HepG2 (cell line): Measurements from ENCODE around the gene UBALD1. TPM values are rescaled to one million over a fixed set of nuclear protein-coding genes. Genes with fewer than 3 reads are reported as not detected.
A peak's percentile ranks its signal among the peaks of the same experiment; 100 is the strongest.

ENCODE experiments used
- BHLHE40 ChIP-seq: IDR thresholded peaks from 2 replicates; pipeline ENCODE4 v1.6.1; 2011; ENCODE audit warnings: low read length, improper control_type of control experiment
- ESRRA ChIP-seq: sonication (generic); formaldehyde crosslinking; IDR thresholded peaks from 2 replicates; pipeline ENCODE4 v1.5.1; 2020; ENCODE audit warnings: mild to moderate bottlenecking, low read depth, missing genetic modification reagents
- GTF2F1 ChIP-seq: fragments of 150-350 bp; IDR thresholded peaks from 2 replicates; pipeline ENCODE4 v1.6.1; 2014; ENCODE audit warnings: low read length
- GZF1 ChIP-seq: sonication (generic); formaldehyde crosslinking; IDR thresholded peaks from 2 replicates; pipeline ENCODE4 v1.5.1; 2020; ENCODE audit warnings: mild to moderate bottlenecking, missing genetic modification reagents
- HES4 ChIP-seq: sonication (generic); formaldehyde crosslinking; IDR thresholded peaks from 2 replicates; pipeline ENCODE4 v1.9.0; 2021; ENCODE audit warnings: mild to moderate bottlenecking, missing genetic modification reagents, borderline replicate concordance
- IRF2 ChIP-seq: IDR thresholded peaks from 2 replicates; pipeline ENCODE4 v1.6.1; 2018; ENCODE audit warnings: missing genetic modification reagents, missing compliant biosample characterization
- NR3C1 ChIP-seq: sonication (generic); formaldehyde crosslinking; IDR thresholded peaks from 2 replicates; pipeline ENCODE4 v1.4.0; 2020; ENCODE audit warnings: missing genetic modification reagents
- PRPF4 ChIP-seq: fragments of 200-400 bp; formaldehyde crosslinking; IDR thresholded peaks from 2 replicates; pipeline ENCODE4 v1.6.1; 2016; ENCODE audit warnings: low read length, low read depth; ENCODE audit not compliant: poor library complexity, severe bottlenecking
- THAP11 ChIP-seq: IDR thresholded peaks from 2 replicates; pipeline ENCODE4 v1.6.1; 2016; ENCODE audit warnings: missing biosample characterization, missing genetic modification reagents
- ZBTB2 ChIP-seq: sonication (generic); formaldehyde crosslinking; IDR thresholded peaks from 2 replicates; pipeline ENCODE4 v1.8.0; 2022; ENCODE audit warnings: low read depth, missing genetic modification reagents
- ZBTB25 ChIP-seq: IDR thresholded peaks from 2 replicates; pipeline ENCODE4 v1.6.1; 2018; ENCODE audit warnings: missing genetic modification reagents
- ZNF264 ChIP-seq: sonication (generic); formaldehyde crosslinking; IDR thresholded peaks from 2 replicates; pipeline ENCODE4 v1.4.0; 2020; ENCODE audit warnings: missing genetic modification reagents
- ZNF326 ChIP-seq: sonication (generic); formaldehyde crosslinking; IDR thresholded peaks from 2 replicates; pipeline ENCODE4 v1.4.0; 2020; ENCODE audit warnings: missing genetic modification reagents, borderline replicate concordance
- ZNF335 ChIP-seq: sonication (generic); formaldehyde crosslinking; IDR thresholded peaks from 2 replicates; pipeline ENCODE4 v1.4.0; 2020; ENCODE audit warnings: missing genetic modification reagents
- ZNF501 ChIP-seq: sonication (generic); formaldehyde crosslinking; IDR thresholded peaks from 2 replicates; pipeline ENCODE4 v1.5.1; 2020; ENCODE audit warnings: mild to moderate bottlenecking, moderate library complexity, missing genetic modification reagents
- ZNF547 ChIP-seq: sonication (generic); formaldehyde crosslinking; IDR thresholded peaks from 2 replicates; pipeline ENCODE4 v1.5.1; 2020; ENCODE audit warnings: mild to moderate bottlenecking, missing genetic modification reagents
- ZNF598 ChIP-seq: sonication (generic); formaldehyde crosslinking; IDR thresholded peaks from 2 replicates; pipeline ENCODE4 v1.5.1; 2020; ENCODE audit warnings: mild to moderate bottlenecking, missing genetic modification reagents, borderline replicate concordance
- ZNF605 ChIP-seq: sonication (generic); formaldehyde crosslinking; IDR thresholded peaks from 2 replicates; pipeline ENCODE4 v1.8.0; 2022; ENCODE audit warnings: mild to moderate bottlenecking, missing genetic modification reagents
- ZNF704 ChIP-seq: sonication (generic); formaldehyde crosslinking; IDR thresholded peaks from 2 replicates; pipeline ENCODE4 v1.8.1; 2023; ENCODE audit warnings: mild to moderate bottlenecking, inconsistent platforms, moderate library complexity, missing genetic modification reagents, borderline replicate concordance
- ZNF772 ChIP-seq: sonication (generic); formaldehyde crosslinking; IDR thresholded peaks from 2 replicates; pipeline ENCODE4 v1.5.0; 2020; ENCODE audit warnings: mild to moderate bottlenecking, missing genetic modification reagents
- polyA plus RNA-seq, 8 experiments: library from polyadenylated mRNA; depleted of rRNA in 3 of 8; stranded (reverse) in 7 of 8; unstranded in 1 of 8; fragments of >200 nt; fragmentation: Illumina TruSeq in 4 of 8; extraction: Trizol in 4 of 8; gene quantifications; 2 replicates each; pipeline versions ENCODE4 v1.2.1 to v1.2.3, GENCODE V29; 2011 to 2016; ENCODE audit warnings: low read depth in 4 of 8, missing spikeins in 1 of 8, mixed read lengths in 1 of 8; ENCODE audit not compliant: insufficient read depth in 1 of 8
- total RNA-seq, 5 experiments: library from RNA; depleted of rRNA; stranded (reverse); fragments of >200 nt; fragmentation: Illumina TruSeq; extraction: Trizol; gene quantifications; 2 replicates each; pipeline ENCODE4 v1.2.3, GENCODE V29; 2016; ENCODE audit warnings: low read depth in 1 of 5
- TF ChIP-seq, protein P1 (sequence below): sonication (generic); formaldehyde crosslinking; IDR thresholded peaks from 2 replicates; pipeline ENCODE4 v1.5.0; 2020; ENCODE audit warnings: missing genetic modification reagents
- TF ChIP-seq, protein P2 (sequence below): IDR thresholded peaks from 2 replicates; pipeline ENCODE4 v1.6.1; 2016; ENCODE audit warnings: low read depth, borderline replicate concordance

Gene UBALD1
- total and polyA plus RNA-seq, 2 of the 13 experiments (the other 11 are each of a cell fraction or from before 2014, with no cell fraction given) = 6.8 to 12.3 TPM

DNA sequence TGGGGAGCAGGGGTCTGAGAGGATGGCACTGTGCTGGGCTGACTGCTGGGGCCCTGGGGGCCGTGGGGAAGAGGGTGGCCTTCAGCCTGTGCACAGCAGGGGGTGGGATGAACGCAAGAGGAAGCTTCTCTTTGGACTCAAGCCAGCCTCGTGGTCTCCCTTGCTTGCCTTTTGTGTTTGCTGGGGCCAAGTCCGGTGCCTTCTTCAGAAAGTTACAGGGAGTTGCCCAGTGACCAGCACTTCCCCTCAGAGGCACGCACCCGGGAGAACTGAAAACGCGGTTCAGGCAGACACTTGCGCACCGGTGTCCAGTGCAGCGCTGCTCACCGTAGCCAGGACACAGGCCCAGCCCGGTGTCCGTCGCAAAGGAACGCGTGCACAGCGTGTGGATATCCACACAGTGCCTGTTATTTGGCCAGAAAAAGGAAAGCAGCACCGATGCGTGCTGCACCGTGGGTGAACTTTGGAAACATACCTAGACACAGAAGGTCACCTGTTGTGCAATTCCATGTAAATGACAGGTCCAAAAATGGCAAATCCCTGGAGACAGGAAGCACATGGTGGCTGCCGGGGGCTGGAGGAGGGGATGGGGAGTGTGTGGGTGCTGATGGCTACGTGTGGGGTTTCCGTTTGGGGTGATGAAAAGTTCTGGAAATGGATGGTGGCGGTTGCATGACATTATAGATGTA, 49.2 kb upstream of the UBALD1 start (continued):
- peak; percentile 97 for TF ChIP-seq ZNF501 (CRISPR knock-in tag)
- TF ChIP-seq ESRRA = peak; percentile 86
- peak; percentile 74 for TF ChIP-seq ZNF605 (CRISPR knock-in tag)
- peak; percentile 93 for TF ChIP-seq ZNF547 (CRISPR knock-in tag)
- TF ChIP-seq ZNF704 (CRISPR knock-in tag) = 0 out of 2 replicates have a peak, but pooled peaks have one; percentile 42
- no peak for TF ChIP-seq ZNF326 (CRISPR knock-in tag)
- peak; percentile 89 for TF ChIP-seq ZBTB25 (CRISPR knock-in tag)
- TF ChIP-seq, protein P1, sequence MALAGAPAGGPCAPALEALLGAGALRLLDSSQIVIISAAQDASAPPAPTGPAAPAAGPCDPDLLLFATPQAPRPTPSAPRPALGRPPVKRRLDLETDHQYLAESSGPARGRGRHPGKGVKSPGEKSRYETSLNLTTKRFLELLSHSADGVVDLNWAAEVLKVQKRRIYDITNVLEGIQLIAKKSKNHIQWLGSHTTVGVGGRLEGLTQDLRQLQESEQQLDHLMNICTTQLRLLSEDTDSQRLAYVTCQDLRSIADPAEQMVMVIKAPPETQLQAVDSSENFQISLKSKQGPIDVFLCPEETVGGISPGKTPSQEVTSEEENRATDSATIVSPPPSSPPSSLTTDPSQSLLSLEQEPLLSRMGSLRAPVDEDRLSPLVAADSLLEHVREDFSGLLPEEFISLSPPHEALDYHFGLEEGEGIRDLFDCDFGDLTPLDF (CRISPR knock-in tag) = no peak
- TF ChIP-seq PRPF4 = no peak
- TF ChIP-seq, protein P2, sequence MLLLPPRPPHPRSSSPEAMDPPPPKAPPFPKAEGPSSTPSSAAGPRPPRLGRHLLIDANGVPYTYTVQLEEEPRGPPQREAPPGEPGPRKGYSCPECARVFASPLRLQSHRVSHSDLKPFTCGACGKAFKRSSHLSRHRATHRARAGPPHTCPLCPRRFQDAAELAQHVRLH = peak; percentile 88
- TF ChIP-seq THAP11 (CRISPR knock-in tag) = peak; percentile 86
- no peak for TF ChIP-seq NR3C1
- peak; percentile 91 for TF ChIP-seq ZNF264 (CRISPR knock-in tag)
- TF ChIP-seq IRF2 (CRISPR knock-in tag) = peak; percentile 86; the same call in 1 of the 2 replicates
- peak; percentile 69; the same call in 1 of the 2 replicates for TF ChIP-seq ZBTB2 (CRISPR knock-in tag)
- no peak for TF ChIP-seq GTF2F1
- TF ChIP-seq ZNF335 (CRISPR knock-in tag) = peak; percentile 80; the same call in 1 of the 2 replicates
- TF ChIP-seq ZNF772 = peak; percentile 87; the same call in 1 of the 2 replicates
- 0 out of 2 replicates have a peak, but pooled peaks have one; percentile 66 for TF ChIP-seq ZNF598 (CRISPR knock-in tag)
- peak; percentile 97 for TF ChIP-seq HES4 (CRISPR knock-in tag)
- TF ChIP-seq GZF1 (CRISPR knock-in tag) = peak; percentile 62; the same call in 1 of the 2 replicates
- TF ChIP-seq BHLHE40 = peak; percentile 57; the same call in 1 of the 2 replicates
